ENCODE results near the gene TYMP.

DNA sequence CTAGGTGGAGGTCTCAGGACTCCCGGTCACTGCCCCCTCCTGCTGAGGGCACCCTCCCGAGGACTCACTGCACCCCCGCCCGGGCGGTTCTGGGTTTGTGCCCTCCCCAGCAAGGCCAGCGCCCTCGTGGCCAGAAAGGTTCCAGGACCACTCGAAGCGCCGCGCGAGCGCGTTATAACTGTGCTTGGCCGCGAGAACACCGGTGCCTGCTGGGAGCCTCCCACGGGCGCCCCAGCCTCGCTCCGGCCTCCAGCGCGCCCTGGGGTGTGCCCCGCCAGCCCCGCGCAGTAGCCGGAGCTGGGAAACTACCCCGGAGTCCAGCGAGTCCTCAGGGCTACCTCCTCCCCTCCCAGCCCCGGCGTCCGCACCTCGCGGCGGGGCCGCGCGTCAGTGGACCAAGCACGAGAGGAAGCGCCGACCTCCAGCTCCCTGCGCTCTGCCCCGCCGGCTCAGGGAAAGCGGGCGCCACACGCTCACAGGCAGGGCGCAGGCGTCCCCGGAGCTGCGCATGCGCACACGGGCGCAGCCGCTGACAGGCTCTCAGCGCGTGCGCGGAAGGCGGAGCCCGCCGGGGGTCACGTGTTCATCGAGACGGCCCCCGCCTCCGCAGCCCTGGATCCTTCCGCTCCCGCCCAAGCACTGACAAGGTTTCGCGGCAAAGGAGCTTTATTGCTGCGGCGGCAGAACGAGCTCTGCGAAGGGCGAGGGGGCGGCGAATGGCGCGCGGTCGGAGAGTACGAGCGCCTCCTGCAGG is 4.5 kb downstream of the TYMP start, which contains the start of gene SCO2:
- peak; percentile 47 for TF ChIP-seq POU2F2 (IDR thresholded peaks at IDR 0.05; ENCODE audit: low read depth, low read length)
- TF ChIP-seq POLR2A (IDR thresholded peaks at IDR 0.05; ENCODE audit: low read depth, low read length), result peak; percentile 74
- TF ChIP-seq POLR2AphosphoS5 (IDR thresholded peaks at IDR 0.05; ENCODE audit: low read depth, low read length), result peak; percentile 81
- peak; percentile 53 for TF ChIP-seq TAF1 (IDR thresholded peaks at IDR 0.05; ENCODE audit: low read depth, low read length)
- 0 out of 2 replicates have a peak, but pooled peaks have one; percentile 11 for TF ChIP-seq SPI1 (IDR thresholded peaks at IDR 0.05; ENCODE audit: low read depth, low read length)
